KMS-11 (cell line): ENCODE results near the gene ZNF211.
A peak's percentile ranks its signal among the peaks of the same experiment; 100 is the strongest.

Experiments
- H2AFZ ChIP-seq: fragments of 200-600 bp; sonication (generic); 2 replicates; pipeline ENCODE4 v1.6.1; 2016; ENCODE audit warnings: antibody characterized with exemption, mixed run types, low read depth
- H3K27ac ChIP-seq: fragments of 200-600 bp; sonication (generic); 2 replicates; pipeline ENCODE4 v1.6.1; 2016; ENCODE audit warnings: mild to moderate bottlenecking, mixed run types
- H3K27me3 ChIP-seq: fragments of 200-600 bp; sonication (generic); 2 replicates; pipeline ENCODE4 v1.6.1; 2017; ENCODE audit warnings: mild to moderate bottlenecking, low read depth, mixed run types, moderate library complexity; ENCODE audit not compliant: insufficient read depth
- H3K36me3 ChIP-seq: fragments of 200-600 bp; sonication (generic); 2 replicates; pipeline ENCODE4 v1.6.1; 2017; ENCODE audit warnings: mild to moderate bottlenecking, mixed run types; ENCODE audit not compliant: insufficient read depth
- H3K4me1 ChIP-seq: fragments of 200-600 bp; sonication (generic); 2 replicates; pipeline ENCODE4 v1.6.1; 2016; ENCODE audit warnings: mild to moderate bottlenecking, low read depth, mixed run types; ENCODE audit not compliant: poor library complexity, severe bottlenecking
- H3K4me2 ChIP-seq: fragments of 200-600 bp; sonication (generic); 2 replicates; pipeline ENCODE4 v1.7.0; 2016; ENCODE audit warnings: mild to moderate bottlenecking, mixed run types
- H3K4me3 ChIP-seq: fragments of 200-600 bp; sonication (generic); IDR thresholded peaks from 2 replicates; pipeline ENCODE4 v1.6.1; 2017; ENCODE audit warnings: low read depth, low read length, mixed read lengths; ENCODE audit not compliant: insufficient read depth
- H3K79me2 ChIP-seq: fragments of 200-600 bp; sonication (generic); 2 replicates; pipeline ENCODE4 v1.6.1; 2016; ENCODE audit warnings: low read depth, mixed run types; ENCODE audit not compliant: insufficient read depth
- H3K9ac ChIP-seq: fragments of 200-600 bp; sonication (generic); 2 replicates; pipeline ENCODE4 v1.6.1; 2016; ENCODE audit warnings: mild to moderate bottlenecking, mixed run types
- H4K20me1 ChIP-seq: fragments of 200-600 bp; sonication (generic); 2 replicates; pipeline ENCODE4 v1.6.1; 2016; ENCODE audit warnings: mild to moderate bottlenecking, mixed run types; ENCODE audit not compliant: insufficient read depth
- TF ChIP-seq, protein P1 (sequence below): fragments of 200-600 bp; sonication (generic); conservative IDR thresholded peaks from 2 replicates; pipeline ENCODE4 v1.6.1; 2017; ENCODE audit warnings: low read depth, mild to moderate bottlenecking, antibody characterized with exemption, low read length, moderate library complexity, mixed read lengths

The ZNF211 gene

DNA sequence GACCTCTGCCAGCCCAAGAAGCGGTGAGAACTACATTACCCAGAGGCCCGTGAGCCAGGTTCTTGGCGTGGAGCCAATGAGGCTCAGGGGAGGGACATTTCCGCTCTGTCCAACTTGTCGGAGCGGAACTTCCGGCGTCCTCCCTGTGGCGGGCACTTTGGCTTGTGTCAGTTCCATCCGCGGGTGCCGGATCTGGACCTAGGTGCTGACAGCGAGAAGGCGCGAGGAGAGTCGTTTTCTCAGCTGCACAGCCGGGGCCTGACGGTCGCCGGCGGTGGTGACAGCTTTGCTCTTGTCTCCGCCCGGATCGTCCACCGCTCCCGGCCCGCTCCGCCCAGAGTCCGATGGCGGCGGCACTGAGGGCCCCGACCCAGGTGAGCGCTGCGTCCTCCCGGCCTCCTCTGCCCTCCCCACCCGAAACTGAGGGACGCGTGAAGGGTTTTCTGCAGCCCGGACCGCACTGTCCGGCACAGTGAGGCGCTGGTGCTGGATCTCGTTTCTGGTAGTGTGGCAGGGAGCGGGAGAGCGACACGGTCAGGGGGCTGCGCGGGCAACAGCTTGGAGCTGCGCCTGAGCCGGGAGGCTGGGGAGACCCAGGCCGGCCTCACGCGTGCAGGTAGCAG lies 33.1 kb upstream of the ZNF211 start, which contains the start of gene ZNF530:
Gene ZNF530 (plus strand): TSS at position 125 of the 623 bp plus-strand sequence. CDS start 4,461 bp downstream, outside the sequence.
- no peaks in the 10 kb centered on the region for H3K27me3 ChIP-seq
- no peak within 1 kb of the TSS for H3K27ac ChIP-seq
- H3K4me2 ChIP-seq = peak within 1 kb of the TSS; percentile 57; the same call in 1 of the 2 replicates
- TF ChIP-seq, protein P1, sequence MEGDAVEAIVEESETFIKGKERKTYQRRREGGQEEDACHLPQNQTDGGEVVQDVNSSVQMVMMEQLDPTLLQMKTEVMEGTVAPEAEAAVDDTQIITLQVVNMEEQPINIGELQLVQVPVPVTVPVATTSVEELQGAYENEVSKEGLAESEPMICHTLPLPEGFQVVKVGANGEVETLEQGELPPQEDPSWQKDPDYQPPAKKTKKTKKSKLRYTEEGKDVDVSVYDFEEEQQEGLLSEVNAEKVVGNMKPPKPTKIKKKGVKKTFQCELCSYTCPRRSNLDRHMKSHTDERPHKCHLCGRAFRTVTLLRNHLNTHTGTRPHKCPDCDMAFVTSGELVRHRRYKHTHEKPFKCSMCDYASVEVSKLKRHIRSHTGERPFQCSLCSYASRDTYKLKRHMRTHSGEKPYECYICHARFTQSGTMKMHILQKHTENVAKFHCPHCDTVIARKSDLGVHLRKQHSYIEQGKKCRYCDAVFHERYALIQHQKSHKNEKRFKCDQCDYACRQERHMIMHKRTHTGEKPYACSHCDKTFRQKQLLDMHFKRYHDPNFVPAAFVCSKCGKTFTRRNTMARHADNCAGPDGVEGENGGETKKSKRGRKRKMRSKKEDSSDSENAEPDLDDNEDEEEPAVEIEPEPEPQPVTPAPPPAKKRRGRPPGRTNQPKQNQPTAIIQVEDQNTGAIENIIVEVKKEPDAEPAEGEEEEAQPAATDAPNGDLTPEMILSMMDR = no peak
- no peaks in the 10 kb centered on the region for H3K36me3 ChIP-seq
- H3K79me2 ChIP-seq = no peaks in the 10 kb centered on the region
- H3K9ac ChIP-seq = no peak within 1 kb of the TSS
- H3K4me1 ChIP-seq = no peaks in the 10 kb centered on the region
- H4K20me1 ChIP-seq = no peaks in the 10 kb centered on the region
- H3K4me3 ChIP-seq = no peak within 1 kb of the TSS
- peak within 1 kb of the TSS; percentile 76 for H2AFZ ChIP-seq

DNA sequence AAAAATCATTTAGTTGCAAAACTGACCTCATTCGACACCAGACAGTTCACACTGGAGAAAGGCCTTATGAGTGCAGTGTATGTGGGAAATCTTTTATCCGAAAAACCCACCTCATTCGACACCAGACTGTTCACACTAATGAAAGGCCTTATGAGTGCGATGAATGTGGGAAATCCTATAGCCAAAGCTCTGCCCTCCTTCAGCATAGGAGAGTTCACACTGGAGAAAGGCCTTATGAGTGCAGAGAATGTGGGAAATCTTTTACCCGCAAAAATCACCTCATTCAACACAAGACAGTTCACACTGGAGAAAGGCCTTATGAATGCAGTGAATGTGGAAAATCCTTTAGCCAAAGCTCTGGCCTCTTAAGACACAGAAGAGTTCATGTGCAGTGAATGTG lies 26.0 kb upstream of the ZNF211 start:
- Histone ChIP-seq H3K36me3 (no peaks in the 10 kb centered on the region), H3K9ac (no peak overlapping the region), H3K4me2 (no peak overlapping the region), H3K79me2 (no peaks in the 10 kb centered on the region), H2AFZ (no peak overlapping the region), H3K27me3 (no peaks in the 10 kb centered on the region), H4K20me1 (no peaks in the 10 kb centered on the region), H3K4me1 (no peaks in the 10 kb centered on the region), H3K27ac (no peak overlapping the region), H3K4me3 (no peak overlapping the region)
- TF ChIP-seq, protein P1 = no peak

DNA sequence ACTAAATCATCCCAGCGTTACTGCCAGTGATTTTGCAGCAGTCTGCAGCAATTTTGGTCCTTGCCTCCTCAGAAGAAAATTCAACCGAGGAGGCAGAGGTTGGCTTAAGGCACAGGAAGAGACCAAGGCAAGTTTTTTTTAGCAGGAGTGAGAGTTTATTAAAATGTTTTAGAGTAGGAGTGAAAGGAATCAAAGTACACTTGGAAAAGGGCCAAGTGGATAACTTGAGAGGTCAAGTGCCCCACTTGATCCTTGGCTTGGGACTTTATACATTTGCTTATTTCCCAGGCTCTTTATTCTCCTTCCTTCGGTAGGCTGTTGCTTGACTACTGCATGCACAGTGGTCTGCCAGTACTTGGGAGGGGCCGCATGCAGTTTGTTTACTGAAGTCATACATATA lies 21.9 kb upstream of the ZNF211 start:
- Histone ChIP-seq H3K4me1 (no peaks in the 10 kb centered on the region), H3K36me3 (no peaks in the 10 kb centered on the region; the same call in 1 of the 2 replicates), H3K4me2 (no peak overlapping the region), H3K9ac (no peak overlapping the region), H4K20me1 (no peaks in the 10 kb centered on the region), H3K27ac (no peak overlapping the region), H2AFZ (no peak overlapping the region), H3K79me2 (peaks cover 9% of the 10 kb centered on the region; the same call in 1 of the 2 replicates), H3K27me3 (no peaks in the 10 kb centered on the region), H3K4me3 (no peak overlapping the region)
- TF ChIP-seq, protein P1 = no peak

DNA sequence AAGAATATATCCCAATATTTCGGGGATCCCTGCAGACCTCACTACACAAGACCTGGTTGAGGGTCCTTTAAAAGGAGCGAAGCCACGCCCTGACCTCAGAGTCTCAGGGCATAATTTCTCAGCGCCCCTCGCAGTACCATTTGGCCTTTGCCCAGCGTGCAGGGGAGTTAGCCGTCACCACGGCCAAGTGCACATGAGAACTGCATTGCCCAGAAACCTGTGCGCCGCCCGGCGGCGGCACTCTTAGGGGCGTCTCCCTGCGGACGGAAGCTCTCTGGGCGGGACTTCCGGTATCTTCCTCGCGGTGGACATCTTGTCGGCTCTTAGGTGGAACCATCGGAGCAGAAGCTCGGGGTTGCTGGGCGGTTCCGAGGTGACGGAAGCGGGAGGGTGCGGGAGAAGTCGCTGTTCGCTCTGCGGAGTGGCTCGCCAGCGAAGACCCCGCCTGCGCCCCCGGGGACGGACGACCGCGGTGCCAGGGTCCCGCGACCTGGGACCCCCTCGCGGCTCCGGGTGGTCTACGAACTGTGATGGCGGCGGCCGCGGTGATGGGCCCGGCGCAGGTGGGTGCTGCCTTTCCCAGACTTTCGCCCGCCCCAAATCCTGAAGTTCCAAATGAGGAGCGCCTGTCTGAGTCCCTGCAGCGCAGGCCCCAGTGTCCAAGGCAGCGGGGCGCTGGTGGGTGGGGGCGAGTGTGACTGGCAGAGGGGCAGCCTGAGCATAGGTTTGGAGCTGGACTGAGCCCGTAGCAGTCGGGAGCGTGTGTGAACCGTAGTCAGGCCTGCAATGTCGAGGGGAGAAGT lies 18.8 kb upstream of the ZNF211 start, which contains the start of gene ZNF134:
Gene ZNF134 (plus strand): TSS at position 302 of the 803 bp plus-strand sequence. CDS start 5,227 bp downstream, outside the sequence.
- no peaks in the 10 kb centered on the region for H3K27me3 ChIP-seq
- no peaks in the 10 kb centered on the region for H3K4me1 ChIP-seq
- H3K36me3 ChIP-seq = peaks cover 8% of the 10 kb centered on the region; the same call in 1 of the 2 replicates
- H4K20me1 ChIP-seq = no peaks in the 10 kb centered on the region
- H3K4me3 ChIP-seq = no peak within 1 kb of the TSS
- H3K79me2 ChIP-seq = peaks cover 9% of the 10 kb centered on the region; the same call in 1 of the 2 replicates
- peak within 1 kb of the TSS; percentile 24; the same call in 1 of the 2 replicates for H3K27ac ChIP-seq
- H2AFZ ChIP-seq = peak within 1 kb of the TSS; percentile 74
- peak within 1 kb of the TSS; percentile 73 for H3K4me2 ChIP-seq
- H3K9ac ChIP-seq = peak within 1 kb of the TSS; percentile 34; the same call in 1 of the 2 replicates
- TF ChIP-seq, protein P1 = no peak
